ENCODE results near the gene COL1A1.

Gene COL1A1

GRCh38 chr17:50186661-50187393, 14.6 kb downstream of the COL1A1 start:
- DNase-seq (ENCODE audit: low read depth): peak; percentile 76

- peak; percentile 53 for DNase-seq (ENCODE audit: low read depth)
Measured at GRCh38 chr17:50185631-50186471, 15.6 kb downstream of the COL1A1 start.

- peak; percentile 65 for DNase-seq (ENCODE audit: low read depth)
Measured at GRCh38 chr17:50184611-50185398, 16.6 kb downstream of the COL1A1 start.

GRCh38 chr17:50184064-50184463, 17.4 kb downstream of the COL1A1 start:
- DNase-seq (ENCODE audit: low read depth): no peak

GRCh38 chr17:50183421-50183994, 17.9 kb downstream of the COL1A1 start:
- DNase-seq (ENCODE audit: low read depth): no peak

GRCh38 chr17:50182783-50183420, 18.5 kb downstream of the COL1A1 start:
- no peak for DNase-seq (ENCODE audit: low read depth)

- DNase-seq (ENCODE audit: low read depth): peak; percentile 63
Measured at GRCh38 chr17:50181591-50182560, 19.6 kb downstream of the COL1A1 start.

GRCh38 chr17:50181144-50181543, 20.3 kb downstream of the COL1A1 start:
- no peak for DNase-seq (ENCODE audit: low read depth)

GRCh38 chr17:50180620-50181019, 20.8 kb downstream of the COL1A1 start:
- DNase-seq (ENCODE audit: low read depth): peak; percentile 8

GRCh38 chr17:50180111-50180510, 21.3 kb downstream of the COL1A1 start:
- peak; percentile 9 for DNase-seq (ENCODE audit: low read depth)

- peak; percentile 95 for DNase-seq (ENCODE audit: low read depth)
Measured at GRCh38 chr17:50177983-50178834, 23.2 kb downstream of the COL1A1 start.

GRCh38 chr17:50177476-50177875, 24.0 kb downstream of the COL1A1 start:
- peak; percentile 10 for DNase-seq (ENCODE audit: low read depth)

- peak; percentile 14 for DNase-seq (ENCODE audit: low read depth)
Measured at GRCh38 chr17:50176559-50177357, 24.7 kb downstream of the COL1A1 start.

GRCh38 chr17:50175035-50175807, 26.2 kb downstream of the COL1A1 start:
- DNase-seq (ENCODE audit: low read depth): no peak

GRCh38 chr17:50174444-50174843, 27.0 kb downstream of the COL1A1 start:
- DNase-seq (ENCODE audit: low read depth): no peak

- DNase-seq (ENCODE audit: low read depth): peak; percentile 93
Measured at GRCh38 chr17:50173335-50173941, 28.0 kb downstream of the COL1A1 start.

GRCh38 chr17:50172936-50173334, 28.5 kb downstream of the COL1A1 start:
- DNase-seq (ENCODE audit: low read depth): no peak
